ENCODE measurements around the gene ONECUT2. TPM values are rescaled to one million over a fixed set of nuclear protein-coding genes. Genes with fewer than 3 reads are reported as not detected.
A peak's percentile ranks its signal among the peaks of the same experiment; 100 is the strongest.

The ONECUT2 gene
- total and polyA plus RNA-seq, 2 experiments from 2014 or later, result 0.82 to 1.7 TPM

DNA sequence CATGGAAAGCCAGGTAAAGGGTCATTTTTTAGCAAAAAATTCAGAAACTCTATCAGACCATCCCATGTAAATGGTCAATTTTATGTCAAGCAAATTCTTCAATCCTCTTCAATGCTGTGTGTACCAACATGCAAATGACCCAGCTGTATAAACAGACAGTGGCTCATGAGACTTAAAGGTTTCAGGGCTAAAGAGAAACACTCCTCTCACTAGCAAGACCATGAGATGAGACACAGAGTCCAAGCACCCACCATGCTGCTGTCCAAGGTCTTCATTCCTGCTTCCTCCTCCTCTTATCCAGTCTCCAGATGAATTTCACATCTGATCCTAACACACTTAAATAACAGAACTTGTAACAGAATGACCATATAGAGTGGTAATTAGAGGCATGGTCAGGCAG, 30.8 kb upstream of the ONECUT2 start:
- H3K36me3 Mint-ChIP-seq (ENCODE audit: low read depth), result no peaks in the 10 kb centered on the region
- ATAC-seq, result no peak
- H4K20me1 ChIP-seq (replicated peaks; ENCODE audit: insufficient read depth), result no peaks in the 10 kb centered on the region
- no peaks in the 10 kb centered on the region for H3K36me3 ChIP-seq (ENCODE audit: insufficient read depth)
- H3K4me3 Mint-ChIP-seq, result no peak overlapping the region
- H3F3A ChIP-seq (replicated peaks; ENCODE audit: low read depth), result no peaks in the 10 kb centered on the region
- H3K27ac ChIP-seq (ENCODE audit: low read depth), result no peak overlapping the region
- TF ChIP-seq NANOG (IDR thresholded peaks at IDR 0.05; ENCODE audit: borderline replicate concordance) (no peak), EZH2phosphoT487 (IDR thresholded peaks at IDR 0.05; ENCODE audit: unreplicated experiment) (no peak), CREB1 (CRISPR knock-in tag; IDR thresholded peaks at IDR 0.05; ENCODE audit: low read depth) (no peak), EZH2 (IDR thresholded peaks at IDR 0.05; ENCODE audit: low read depth, unreplicated experiment) (no peak)
- TF ChIP-seq, protein P1, sequence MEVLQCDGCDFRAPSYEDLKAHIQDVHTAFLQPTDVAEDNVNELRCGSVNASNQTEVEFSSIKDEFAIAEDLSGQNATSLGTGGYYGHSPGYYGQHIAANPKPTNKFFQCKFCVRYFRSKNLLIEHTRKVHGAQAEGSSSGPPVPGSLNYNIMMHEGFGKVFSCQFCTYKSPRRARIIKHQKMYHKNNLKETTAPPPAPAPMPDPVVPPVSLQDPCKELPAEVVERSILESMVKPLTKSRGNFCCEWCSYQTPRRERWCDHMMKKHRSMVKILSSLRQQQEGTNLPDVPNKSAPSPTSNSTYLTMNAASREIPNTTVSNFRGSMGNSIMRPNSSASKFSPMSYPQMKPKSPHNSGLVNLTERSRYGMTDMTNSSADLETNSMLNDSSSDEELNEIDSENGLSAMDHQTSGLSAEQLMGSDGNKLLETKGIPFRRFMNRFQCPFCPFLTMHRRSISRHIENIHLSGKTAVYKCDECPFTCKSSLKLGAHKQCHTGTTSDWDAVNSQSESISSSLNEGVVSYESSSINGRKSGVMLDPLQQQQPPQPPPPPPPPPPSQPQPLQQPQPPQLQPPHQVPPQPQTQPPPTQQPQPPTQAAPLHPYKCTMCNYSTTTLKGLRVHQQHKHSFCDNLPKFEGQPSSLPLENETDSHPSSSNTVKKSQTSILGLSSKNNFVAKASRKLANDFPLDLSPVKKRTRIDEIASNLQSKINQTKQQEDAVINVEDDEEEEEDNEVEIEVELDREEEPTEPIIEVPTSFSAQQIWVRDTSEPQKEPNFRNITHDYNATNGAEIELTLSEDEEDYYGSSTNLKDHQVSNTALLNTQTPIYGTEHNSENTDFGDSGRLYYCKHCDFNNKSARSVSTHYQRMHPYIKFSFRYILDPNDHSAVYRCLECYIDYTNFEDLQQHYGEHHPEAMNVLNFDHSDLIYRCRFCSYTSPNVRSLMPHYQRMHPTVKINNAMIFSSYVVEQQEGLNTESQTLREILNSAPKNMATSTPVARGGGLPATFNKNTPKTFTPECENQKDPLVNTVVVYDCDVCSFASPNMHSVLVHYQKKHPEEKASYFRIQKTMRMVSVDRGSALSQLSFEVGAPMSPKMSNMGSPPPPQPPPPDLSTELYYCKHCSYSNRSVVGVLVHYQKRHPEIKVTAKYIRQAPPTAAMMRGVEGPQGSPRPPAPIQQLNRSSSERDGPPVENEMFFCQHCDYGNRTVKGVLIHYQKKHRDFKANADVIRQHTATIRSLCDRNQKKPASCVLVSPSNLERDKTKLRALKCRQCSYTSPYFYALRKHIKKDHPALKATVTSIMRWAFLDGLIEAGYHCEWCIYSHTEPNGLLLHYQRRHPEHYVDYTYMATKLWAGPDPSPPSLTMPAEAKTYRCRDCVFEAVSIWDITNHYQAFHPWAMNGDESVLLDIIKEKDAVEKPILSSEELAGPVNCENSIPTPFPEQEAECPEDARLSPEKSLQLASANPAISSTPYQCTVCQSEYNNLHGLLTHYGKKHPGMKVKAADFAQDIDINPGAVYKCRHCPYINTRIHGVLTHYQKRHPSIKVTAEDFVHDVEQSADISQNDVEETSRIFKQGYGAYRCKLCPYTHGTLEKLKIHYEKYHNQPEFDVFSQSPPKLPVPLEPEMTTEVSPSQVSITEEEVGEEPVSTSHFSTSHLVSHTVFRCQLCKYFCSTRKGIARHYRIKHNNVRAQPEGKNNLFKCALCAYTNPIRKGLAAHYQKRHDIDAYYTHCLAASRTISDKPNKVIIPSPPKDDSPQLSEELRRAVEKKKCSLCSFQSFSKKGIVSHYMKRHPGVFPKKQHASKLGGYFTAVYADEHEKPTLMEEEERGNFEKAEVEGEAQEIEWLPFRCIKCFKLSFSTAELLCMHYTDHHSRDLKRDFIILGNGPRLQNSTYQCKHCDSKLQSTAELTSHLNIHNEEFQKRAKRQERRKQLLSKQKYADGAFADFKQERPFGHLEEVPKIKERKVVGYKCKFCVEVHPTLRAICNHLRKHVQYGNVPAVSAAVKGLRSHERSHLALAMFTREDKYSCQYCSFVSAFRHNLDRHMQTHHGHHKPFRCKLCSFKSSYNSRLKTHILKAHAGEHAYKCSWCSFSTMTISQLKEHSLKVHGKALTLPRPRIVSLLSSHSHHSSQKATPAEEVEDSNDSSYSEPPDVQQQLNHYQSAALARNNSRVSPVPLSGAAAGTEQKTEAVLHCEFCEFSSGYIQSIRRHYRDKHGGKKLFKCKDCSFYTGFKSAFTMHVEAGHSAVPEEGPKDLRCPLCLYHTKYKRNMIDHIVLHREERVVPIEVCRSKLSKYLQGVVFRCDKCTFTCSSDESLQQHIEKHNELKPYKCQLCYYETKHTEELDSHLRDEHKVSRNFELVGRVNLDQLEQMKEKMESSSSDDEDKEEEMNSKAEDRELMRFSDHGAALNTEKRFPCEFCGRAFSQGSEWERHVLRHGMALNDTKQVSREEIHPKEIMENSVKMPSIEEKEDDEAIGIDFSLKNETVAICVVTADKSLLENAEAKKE (CRISPR knock-in tag; IDR thresholded peaks at IDR 0.05), result no peak
- TF ChIP-seq, protein P2, sequence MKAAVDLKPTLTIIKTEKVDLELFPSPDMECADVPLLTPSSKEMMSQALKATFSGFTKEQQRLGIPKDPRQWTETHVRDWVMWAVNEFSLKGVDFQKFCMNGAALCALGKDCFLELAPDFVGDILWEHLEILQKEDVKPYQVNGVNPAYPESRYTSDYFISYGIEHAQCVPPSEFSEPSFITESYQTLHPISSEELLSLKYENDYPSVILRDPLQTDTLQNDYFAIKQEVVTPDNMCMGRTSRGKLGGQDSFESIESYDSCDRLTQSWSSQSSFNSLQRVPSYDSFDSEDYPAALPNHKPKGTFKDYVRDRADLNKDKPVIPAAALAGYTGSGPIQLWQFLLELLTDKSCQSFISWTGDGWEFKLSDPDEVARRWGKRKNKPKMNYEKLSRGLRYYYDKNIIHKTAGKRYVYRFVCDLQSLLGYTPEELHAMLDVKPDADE (IDR thresholded peaks at IDR 0.05), result no peak
- TF ChIP-seq, protein P3, sequence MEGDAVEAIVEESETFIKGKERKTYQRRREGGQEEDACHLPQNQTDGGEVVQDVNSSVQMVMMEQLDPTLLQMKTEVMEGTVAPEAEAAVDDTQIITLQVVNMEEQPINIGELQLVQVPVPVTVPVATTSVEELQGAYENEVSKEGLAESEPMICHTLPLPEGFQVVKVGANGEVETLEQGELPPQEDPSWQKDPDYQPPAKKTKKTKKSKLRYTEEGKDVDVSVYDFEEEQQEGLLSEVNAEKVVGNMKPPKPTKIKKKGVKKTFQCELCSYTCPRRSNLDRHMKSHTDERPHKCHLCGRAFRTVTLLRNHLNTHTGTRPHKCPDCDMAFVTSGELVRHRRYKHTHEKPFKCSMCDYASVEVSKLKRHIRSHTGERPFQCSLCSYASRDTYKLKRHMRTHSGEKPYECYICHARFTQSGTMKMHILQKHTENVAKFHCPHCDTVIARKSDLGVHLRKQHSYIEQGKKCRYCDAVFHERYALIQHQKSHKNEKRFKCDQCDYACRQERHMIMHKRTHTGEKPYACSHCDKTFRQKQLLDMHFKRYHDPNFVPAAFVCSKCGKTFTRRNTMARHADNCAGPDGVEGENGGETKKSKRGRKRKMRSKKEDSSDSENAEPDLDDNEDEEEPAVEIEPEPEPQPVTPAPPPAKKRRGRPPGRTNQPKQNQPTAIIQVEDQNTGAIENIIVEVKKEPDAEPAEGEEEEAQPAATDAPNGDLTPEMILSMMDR (conservative IDR thresholded peaks at IDR 0.05; ENCODE audit: low read depth in 2 of 2), result no peak
- TF ChIP-seq, protein P4, sequence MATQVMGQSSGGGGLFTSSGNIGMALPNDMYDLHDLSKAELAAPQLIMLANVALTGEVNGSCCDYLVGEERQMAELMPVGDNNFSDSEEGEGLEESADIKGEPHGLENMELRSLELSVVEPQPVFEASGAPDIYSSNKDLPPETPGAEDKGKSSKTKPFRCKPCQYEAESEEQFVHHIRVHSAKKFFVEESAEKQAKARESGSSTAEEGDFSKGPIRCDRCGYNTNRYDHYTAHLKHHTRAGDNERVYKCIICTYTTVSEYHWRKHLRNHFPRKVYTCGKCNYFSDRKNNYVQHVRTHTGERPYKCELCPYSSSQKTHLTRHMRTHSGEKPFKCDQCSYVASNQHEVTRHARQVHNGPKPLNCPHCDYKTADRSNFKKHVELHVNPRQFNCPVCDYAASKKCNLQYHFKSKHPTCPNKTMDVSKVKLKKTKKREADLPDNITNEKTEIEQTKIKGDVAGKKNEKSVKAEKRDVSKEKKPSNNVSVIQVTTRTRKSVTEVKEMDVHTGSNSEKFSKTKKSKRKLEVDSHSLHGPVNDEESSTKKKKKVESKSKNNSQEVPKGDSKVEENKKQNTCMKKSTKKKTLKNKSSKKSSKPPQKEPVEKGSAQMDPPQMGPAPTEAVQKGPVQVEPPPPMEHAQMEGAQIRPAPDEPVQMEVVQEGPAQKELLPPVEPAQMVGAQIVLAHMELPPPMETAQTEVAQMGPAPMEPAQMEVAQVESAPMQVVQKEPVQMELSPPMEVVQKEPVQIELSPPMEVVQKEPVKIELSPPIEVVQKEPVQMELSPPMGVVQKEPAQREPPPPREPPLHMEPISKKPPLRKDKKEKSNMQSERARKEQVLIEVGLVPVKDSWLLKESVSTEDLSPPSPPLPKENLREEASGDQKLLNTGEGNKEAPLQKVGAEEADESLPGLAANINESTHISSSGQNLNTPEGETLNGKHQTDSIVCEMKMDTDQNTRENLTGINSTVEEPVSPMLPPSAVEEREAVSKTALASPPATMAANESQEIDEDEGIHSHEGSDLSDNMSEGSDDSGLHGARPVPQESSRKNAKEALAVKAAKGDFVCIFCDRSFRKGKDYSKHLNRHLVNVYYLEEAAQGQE (IDR thresholded peaks at IDR 0.05; ENCODE audit: unreplicated experiment), result peak; percentile 52
- no peaks in the 10 kb centered on the region for H3K27me3 Mint-ChIP-seq (ENCODE audit: insufficient read depth, low read depth, poor library complexity)
- H3K79me2 ChIP-seq (replicated peaks; ENCODE audit: insufficient read depth), result no peaks in the 10 kb centered on the region
- H3K9me3 Mint-ChIP-seq, result no peaks in the 10 kb centered on the region
- H3K4me1 ChIP-seq (ENCODE audit: insufficient read depth), result no peaks in the 10 kb centered on the region
- no peaks in the 10 kb centered on the region for H3K27me3 ChIP-seq (ENCODE audit: insufficient read depth)
- peaks cover 5% of the 10 kb centered on the region; the same call in 1 of the 2 replicates for H3K9me2 ChIP-seq (ENCODE audit: insufficient read depth)
- no peak overlapping the region for H3K4me2 ChIP-seq
- no peak overlapping the region for H3K4me3 ChIP-seq
- H2AFZ ChIP-seq, result no peak overlapping the region
- H3K4me1 Mint-ChIP-seq, result no peaks in the 10 kb centered on the region
- no peak for DNase-seq (ENCODE audit: low spot score)
- H3K27ac Mint-ChIP-seq, result no peak overlapping the region
